ENCODE data around the gene SLC22A1.

SLC22A1 gene

GRCh38 chr6:160167604-160168399, 46.2 kb downstream of the SLC22A1 start:
- no peak for DNase-seq (ENCODE audit: low read depth in 4 of 4, low spot score in 1 of 4)

GRCh38 chr6:160170018-160170680, 48.5 kb downstream of the SLC22A1 start:
- DNase-seq (ENCODE audit: low read depth in 4 of 4, low spot score in 1 of 4): no peak

- DNase-seq (ENCODE audit: low read depth in 4 of 4, low spot score in 1 of 4): no peak
Measured at GRCh38 chr6:160172704-160173103, 51.1 kb downstream of the SLC22A1 start.

- no peak for DNase-seq (ENCODE audit: low read depth in 4 of 4, low spot score in 1 of 4)
Measured at GRCh38 chr6:160173806-160174527, 52.4 kb downstream of the SLC22A1 start.

- DNase-seq (ENCODE audit: low read depth in 4 of 4, low spot score in 1 of 4): no peak
Measured at GRCh38 chr6:160174681-160175080, 53.1 kb downstream of the SLC22A1 start.

- no peak for DNase-seq (ENCODE audit: low read depth in 4 of 4, low spot score in 1 of 4)
Measured at GRCh38 chr6:160177220-160177619, 55.6 kb downstream of the SLC22A1 start.

- no peak for DNase-seq (ENCODE audit: low read depth in 4 of 4, low spot score in 1 of 4)
Measured at GRCh38 chr6:160178271-160178670, 56.7 kb downstream of the SLC22A1 start.

- no peak for DNase-seq (ENCODE audit: low read depth in 4 of 4, low spot score in 1 of 4)
Measured at GRCh38 chr6:160180706-160181105, 59.1 kb downstream of the SLC22A1 start.

GRCh38 chr6:160188773-160189172, 67.2 kb downstream of the SLC22A1 start:
- no peak for DNase-seq (ENCODE audit: low read depth in 4 of 4, low spot score in 1 of 4)

GRCh38 chr6:160190081-160190480, 68.5 kb downstream of the SLC22A1 start:
- no peak for DNase-seq (ENCODE audit: low read depth in 4 of 4, low spot score in 1 of 4)

- no peak for DNase-seq (ENCODE audit: low read depth in 4 of 4, low spot score in 1 of 4)
Measured at GRCh38 chr6:160190973-160191372, 69.4 kb downstream of the SLC22A1 start.

- no peak for DNase-seq (ENCODE audit: low read depth in 4 of 4, low spot score in 1 of 4)
Measured at GRCh38 chr6:160192840-160193239, 71.2 kb downstream of the SLC22A1 start.

GRCh38 chr6:160194808-160195207, 73.2 kb downstream of the SLC22A1 start:
- no peak for DNase-seq (ENCODE audit: low read depth in 4 of 4, low spot score in 1 of 4)

GRCh38 chr6:160197662-160198061, 76.0 kb downstream of the SLC22A1 start:
- DNase-seq (ENCODE audit: low read depth in 4 of 4, low spot score in 1 of 4): no peak

- DNase-seq (ENCODE audit: low read depth in 4 of 4, low spot score in 1 of 4): no peak
Measured at GRCh38 chr6:160198606-160199211, 77.1 kb downstream of the SLC22A1 start.

GRCh38 chr6:160201061-160201460, 79.4 kb downstream of the SLC22A1 start:
- DNase-seq (ENCODE audit: low read depth in 4 of 4, low spot score in 1 of 4): no peak

GRCh38 chr6:160202411-160202810, 80.8 kb downstream of the SLC22A1 start:
- DNase-seq (ENCODE audit: low read depth in 4 of 4, low spot score in 1 of 4): no peak

- no peak for DNase-seq (ENCODE audit: low read depth in 4 of 4, low spot score in 1 of 4)
Measured at GRCh38 chr6:160203076-160203475, 81.5 kb downstream of the SLC22A1 start.

GRCh38 chr6:160203522-160203921, 81.9 kb downstream of the SLC22A1 start:
- DNase-seq (ENCODE audit: low read depth in 4 of 4, low spot score in 1 of 4): no peak

- DNase-seq (ENCODE audit: low read depth in 4 of 4, low spot score in 1 of 4): no peak
Measured at GRCh38 chr6:160203953-160204352, 82.3 kb downstream of the SLC22A1 start.

- no peak for DNase-seq (ENCODE audit: low read depth in 4 of 4, low spot score in 1 of 4)
Measured at GRCh38 chr6:160204710-160205109, 83.1 kb downstream of the SLC22A1 start.

- no peak for DNase-seq (ENCODE audit: low read depth in 4 of 4, low spot score in 1 of 4)
Measured at GRCh38 chr6:160207618-160208017, 86.0 kb downstream of the SLC22A1 start.

All from stimulated activated CD4-positive, alpha-beta T cell treated with anti-CD3 and anti-CD28 coated beads, Interleukin-1b, Interleukin-23, amount 100 ng/mL, for 24 hours (primary cell).